ENCODE results near the gene SLC25A25.

- TF ChIP-seq EZH2 (IDR thresholded peaks at IDR 0.05; ENCODE audit: borderline replicate concordance, low read depth, low read length) (no peak), POLR2A (conservative IDR thresholded peaks at IDR 0.05) (no peak), JUN (IDR thresholded peaks at IDR 0.05; ENCODE audit: borderline replicate concordance, low read depth, low read length) (no peak), JUN (CRISPR knock-in tag; IDR thresholded peaks at IDR 0.05; ENCODE audit: borderline replicate concordance) (no peak), ZNF318 (IDR thresholded peaks at IDR 0.05; ENCODE audit: borderline replicate concordance in 1 of 2, low read depth in 1 of 2) (no peak), CBX8 (IDR thresholded peaks at IDR 0.05; ENCODE audit: borderline replicate concordance, extremely low read depth, low read depth, low read length, poor library complexity, severe bottlenecking) (no peak), BRCA1 (IDR thresholded peaks at IDR 0.05) (no peak), BRCA1 (CRISPR knock-in tag; IDR thresholded peaks at IDR 0.05) (no peak), PML (IDR thresholded peaks at IDR 0.05; ENCODE audit: low read length) (no peak), ZBTB33 (CRISPR knock-in tag; IDR thresholded peaks at IDR 0.05) (no peak), ZNF384 (IDR thresholded peaks at IDR 0.05; ENCODE audit: low read depth, low read length) (no peak), ZNF717 (CRISPR knock-in tag; IDR thresholded peaks at IDR 0.05) (no peak)
- TF ChIP-seq, protein P1, sequence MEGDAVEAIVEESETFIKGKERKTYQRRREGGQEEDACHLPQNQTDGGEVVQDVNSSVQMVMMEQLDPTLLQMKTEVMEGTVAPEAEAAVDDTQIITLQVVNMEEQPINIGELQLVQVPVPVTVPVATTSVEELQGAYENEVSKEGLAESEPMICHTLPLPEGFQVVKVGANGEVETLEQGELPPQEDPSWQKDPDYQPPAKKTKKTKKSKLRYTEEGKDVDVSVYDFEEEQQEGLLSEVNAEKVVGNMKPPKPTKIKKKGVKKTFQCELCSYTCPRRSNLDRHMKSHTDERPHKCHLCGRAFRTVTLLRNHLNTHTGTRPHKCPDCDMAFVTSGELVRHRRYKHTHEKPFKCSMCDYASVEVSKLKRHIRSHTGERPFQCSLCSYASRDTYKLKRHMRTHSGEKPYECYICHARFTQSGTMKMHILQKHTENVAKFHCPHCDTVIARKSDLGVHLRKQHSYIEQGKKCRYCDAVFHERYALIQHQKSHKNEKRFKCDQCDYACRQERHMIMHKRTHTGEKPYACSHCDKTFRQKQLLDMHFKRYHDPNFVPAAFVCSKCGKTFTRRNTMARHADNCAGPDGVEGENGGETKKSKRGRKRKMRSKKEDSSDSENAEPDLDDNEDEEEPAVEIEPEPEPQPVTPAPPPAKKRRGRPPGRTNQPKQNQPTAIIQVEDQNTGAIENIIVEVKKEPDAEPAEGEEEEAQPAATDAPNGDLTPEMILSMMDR (IDR thresholded peaks at IDR 0.05 in 2 of 3, conservative IDR thresholded peaks at IDR 0.05 in 1 of 3; ENCODE audit: insufficient read depth in 2 of 3, low read depth in 1 of 3, low read length in 3 of 3) = no peak
- TF ChIP-seq, protein P2, sequence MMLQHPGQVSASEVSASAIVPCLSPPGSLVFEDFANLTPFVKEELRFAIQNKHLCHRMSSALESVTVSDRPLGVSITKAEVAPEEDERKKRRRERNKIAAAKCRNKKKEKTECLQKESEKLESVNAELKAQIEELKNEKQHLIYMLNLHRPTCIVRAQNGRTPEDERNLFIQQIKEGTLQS (IDR thresholded peaks at IDR 0.05) = no peak
- TF ChIP-seq, protein P2 (CRISPR knock-in tag; conservative IDR thresholded peaks at IDR 0.05) = no peak
Observed at GRCh38 chr9:128139621-128140020, 71.6 kb downstream of the SLC25A25 start.
